IPS-18c (cell line): ENCODE results near the gene EXOC3L1.

Experiments
- H3K4me3 ChIP-seq: 2 replicates; pipeline ENCODE4 v1.7.0; 2013; ENCODE audit warnings: low read depth, mild to moderate bottlenecking, low read length, moderate library complexity; ENCODE audit not compliant: insufficient read depth
- H3K9me3 ChIP-seq: one replicate; pipeline ENCODE4 v1.6.1; 2013; ENCODE audit warnings: mild to moderate bottlenecking, low read length, moderate library complexity; ENCODE audit not compliant: control insufficient read depth, insufficient read depth

EXOC3L1 gene

GRCh38 chr16:67147437-67148140, 42.3 kb downstream of the EXOC3L1 start:
- Histone ChIP-seq H3K4me3 (no peak overlapping the region), H3K9me3 (peaks cover 2% of the 10 kb centered on the region)

GRCh38 chr16:67146523-67147357, 43.2 kb downstream of the EXOC3L1 start:
- H3K9me3 ChIP-seq = peaks cover 2% of the 10 kb centered on the region
- no peak overlapping the region for H3K4me3 ChIP-seq

- Histone ChIP-seq H3K4me3 (no peak overlapping the region), H3K9me3 (peaks cover 2% of the 10 kb centered on the region)
Observed at GRCh38 chr16:67145746-67146145, 44.2 kb downstream of the EXOC3L1 start.

- peaks cover 2% of the 10 kb centered on the region for H3K9me3 ChIP-seq
- no peak overlapping the region for H3K4me3 ChIP-seq
Observed at GRCh38 chr16:67144943-67145342, 45.0 kb downstream of the EXOC3L1 start.

- no peaks in the 10 kb centered on the region for H3K9me3 ChIP-seq
- H3K4me3 ChIP-seq = no peak overlapping the region
Observed at GRCh38 chr16:67142342-67142741, 47.6 kb downstream of the EXOC3L1 start.

GRCh38 chr16:67141391-67141790, 48.5 kb downstream of the EXOC3L1 start:
- no peaks in the 10 kb centered on the region for H3K9me3 ChIP-seq
- H3K4me3 ChIP-seq = no peak overlapping the region

GRCh38 chr16:67137605-67138004, 52.3 kb downstream of the EXOC3L1 start:
- H3K9me3 ChIP-seq = no peaks in the 10 kb centered on the region
- no peak overlapping the region for H3K4me3 ChIP-seq
